Left lung (tissue), 10 donors: ENCODE results near the gene TULP3. TPM values are rescaled to one million over a fixed set of nuclear protein-coding genes. Genes with fewer than 3 reads are reported as not detected.

Experiments
- ATAC-seq: fragments of 200-7000 bp; cut with Tn5 transposase; one replicate; pipeline ENCODE4 v1.9.1; 2020; ENCODE audit warnings: moderate library complexity
- DNase-seq, 4 donors: peaks; one replicate each; pipeline ENCODE4 v3.0.0-alpha.2; 2013 to 2020
- H3K27ac ChIP-seq, 2 donors: fragments of 200-600 bp; sonication (generic) in 1 of 2; one replicate each; pipeline versions ENCODE4 v1.5.0 to v1.8.0; 2020 to 2021
- H3K27me3 ChIP-seq, 2 donors: fragments of 200-600 bp; sonication (generic) in 1 of 2; one replicate each; pipeline versions ENCODE4 v1.5.0 to v1.8.0; 2020 to 2021
- H3K36me3 ChIP-seq, 2 donors: fragments of 200-600 bp; sonication (generic) in 1 of 2; one replicate each; pipeline versions ENCODE4 v1.5.0 to v1.8.0; 2020 to 2021
- H3K4me1 ChIP-seq, 2 donors: fragments of 200-600 bp; one replicate each; pipeline ENCODE4 v1.8.0; 2021
- H3K4me3 ChIP-seq, 2 donors: fragments of 200-600 bp; sonication (generic) in 1 of 2; one replicate each; pipeline versions ENCODE4 v1.5.0 to v1.8.0; 2020 to 2021; ENCODE audit warnings: mild to moderate bottlenecking in 1 of 2
- H3K9me3 ChIP-seq, 2 donors: fragments of 200-600 bp; sonication (generic) in 1 of 2; one replicate each; pipeline versions ENCODE4 v1.5.0 to v1.8.0; 2020 to 2021
- intact Hi-C, 2 donors: fragments of 100-400 bp; cut with DNase I; formaldehyde crosslinking; loops; one replicate each; pipeline versions ENCODE4 v1.11.2 to v1.14.2; 2022
- polyA plus RNA-seq, 6 donors: library from polyadenylated mRNA; unstranded; fragments of 120-200 nt; gene quantifications; one replicate each; pipeline ENCODE4 v1.2.1, GENCODE V29; 2013; ENCODE audit not compliant: insufficient read length in 6 of 6
- total RNA-seq, 2 donors: library from RNA; stranded (reverse); fragmentation: NEBNext Ultra II Directional; extraction: Animal tissue kit (Norgen Biotek cat#: 25700); gene quantifications; one replicate each; pipeline ENCODE4 v1.2.1, GENCODE V29; 2021
- TF ChIP-seq, protein P1 (sequence below), 2 donors: fragments of 200-600 bp; sonication (generic) in 1 of 2; IDR thresholded peaks; one replicate each; pipeline versions ENCODE4 v1.5.0 to v1.8.0; 2021; ENCODE audit warnings: antibody characterized with exemption in 2 of 2
- donor health status: DM: no; HTN: yes; CAD: no.
- donor health status: DM: no; HTN: no; CAD: no.

TULP3 gene
- total and polyA plus RNA-seq, 8 donors, result 15.3 to 41.0 (median 35.6) TPM

DNA sequence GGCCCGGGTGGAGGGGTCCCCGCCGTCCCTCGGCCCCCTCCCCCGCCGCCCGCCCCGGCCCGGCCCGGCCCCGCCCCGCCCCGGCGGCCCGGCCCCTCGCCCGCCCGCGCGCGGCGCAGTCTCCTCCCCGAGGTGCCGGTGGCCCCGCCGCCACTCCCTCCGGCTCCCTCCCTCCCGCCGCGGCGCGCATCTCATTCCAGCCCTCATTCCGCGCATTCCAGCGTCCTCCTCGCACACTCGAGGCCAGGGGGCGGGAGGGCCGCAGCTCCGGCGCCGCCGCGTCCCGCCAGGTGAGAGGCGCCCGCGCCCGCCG is 68.5 kb downstream of the TULP3 start, which contains the start of gene TEAD4:
TSS of gene TEAD4 (plus strand) at position 206 of the 313 bp plus-strand sequence.
- peak within 1 kb of the TSS; percentile 55 for H3K4me3 ChIP-seq
- TF ChIP-seq, protein P1, sequence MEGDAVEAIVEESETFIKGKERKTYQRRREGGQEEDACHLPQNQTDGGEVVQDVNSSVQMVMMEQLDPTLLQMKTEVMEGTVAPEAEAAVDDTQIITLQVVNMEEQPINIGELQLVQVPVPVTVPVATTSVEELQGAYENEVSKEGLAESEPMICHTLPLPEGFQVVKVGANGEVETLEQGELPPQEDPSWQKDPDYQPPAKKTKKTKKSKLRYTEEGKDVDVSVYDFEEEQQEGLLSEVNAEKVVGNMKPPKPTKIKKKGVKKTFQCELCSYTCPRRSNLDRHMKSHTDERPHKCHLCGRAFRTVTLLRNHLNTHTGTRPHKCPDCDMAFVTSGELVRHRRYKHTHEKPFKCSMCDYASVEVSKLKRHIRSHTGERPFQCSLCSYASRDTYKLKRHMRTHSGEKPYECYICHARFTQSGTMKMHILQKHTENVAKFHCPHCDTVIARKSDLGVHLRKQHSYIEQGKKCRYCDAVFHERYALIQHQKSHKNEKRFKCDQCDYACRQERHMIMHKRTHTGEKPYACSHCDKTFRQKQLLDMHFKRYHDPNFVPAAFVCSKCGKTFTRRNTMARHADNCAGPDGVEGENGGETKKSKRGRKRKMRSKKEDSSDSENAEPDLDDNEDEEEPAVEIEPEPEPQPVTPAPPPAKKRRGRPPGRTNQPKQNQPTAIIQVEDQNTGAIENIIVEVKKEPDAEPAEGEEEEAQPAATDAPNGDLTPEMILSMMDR (IDR thresholded peaks at IDR 0.05), result no peak
- no peaks in the 10 kb centered on the region for H3K9me3 ChIP-seq
- peak; percentile 49 to 91 (median 66) for DNase-seq
- peak; percentile 79 for ATAC-seq
- H3K36me3 ChIP-seq, result no peaks in the 10 kb centered on the region
- H3K27ac ChIP-seq, result peak within 1 kb of the TSS; percentile 82 to 85
- peaks cover 0 to 66% of the 10 kb centered on the region in 2 donors for H3K27me3 ChIP-seq
- intact Hi-C loops, result no loop called here
- H3K4me1 ChIP-seq, result peaks cover 3 to 11% of the 10 kb centered on the region in 2 donors

DNA sequence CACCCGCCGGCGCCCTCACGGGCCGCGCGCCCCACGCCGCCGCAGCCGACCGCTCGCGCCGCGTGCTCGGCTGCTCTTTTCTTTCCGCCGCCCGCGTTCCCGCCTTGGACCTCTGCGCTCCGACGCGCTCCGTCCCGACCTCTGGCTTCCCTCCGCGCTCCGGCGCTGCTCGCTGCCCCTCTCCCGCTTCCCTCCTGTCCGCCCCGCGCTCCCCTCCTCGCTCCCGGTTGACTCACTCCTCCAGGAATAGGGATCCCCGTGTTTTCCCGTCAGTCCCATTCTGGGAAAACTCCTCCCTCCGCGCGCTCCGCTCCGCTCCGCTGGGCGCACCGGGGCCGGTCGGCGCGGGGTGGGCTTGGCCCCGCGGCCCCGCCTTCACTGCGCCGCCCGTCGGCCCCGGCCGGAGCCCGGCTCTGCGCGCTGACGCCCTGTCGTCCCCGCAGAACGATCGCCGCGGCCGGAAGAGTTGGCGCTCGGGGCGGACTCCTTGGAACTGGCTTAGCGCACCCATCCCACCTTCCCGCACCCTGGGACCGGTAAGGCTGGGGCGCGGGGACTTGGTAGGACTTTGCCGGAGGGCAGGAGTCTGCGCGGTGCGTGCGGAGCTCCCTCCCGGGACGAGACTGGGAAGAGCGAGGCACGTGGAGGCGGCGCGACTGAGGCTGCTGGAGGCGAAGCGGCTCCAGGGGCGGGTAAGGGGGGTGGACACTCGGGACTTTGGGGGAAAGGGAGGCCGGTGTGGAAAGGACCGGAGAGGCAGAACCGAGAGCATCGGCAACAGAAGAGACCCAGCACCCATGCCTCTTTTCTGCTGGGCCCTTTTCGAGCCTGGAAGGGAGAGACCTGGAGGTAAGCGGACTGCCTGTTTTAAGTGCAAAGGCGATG is 69.1 kb downstream of the TULP3 start:
- Histone ChIP-seq H3K9me3 (no peaks in the 10 kb centered on the region), H3K4me1 (peaks cover 3 to 12% of the 10 kb centered on the region in 2 donors), H3K27me3 (peaks cover 0 to 68% of the 10 kb centered on the region in 2 donors), H3K4me3 (peak overlapping the region; percentile 42 to 55), H3K27ac (peak overlapping the region; percentile 76 to 84), H3K36me3 (no peaks in the 10 kb centered on the region)
- ATAC-seq (peak; percentile 61), DNase-seq (peak in 2 of 4 donors; percentile 49 to 84)
- TF ChIP-seq, protein P1 (IDR thresholded peaks at IDR 0.05), result no peak
- intact Hi-C loops, result no loop called here

DNA sequence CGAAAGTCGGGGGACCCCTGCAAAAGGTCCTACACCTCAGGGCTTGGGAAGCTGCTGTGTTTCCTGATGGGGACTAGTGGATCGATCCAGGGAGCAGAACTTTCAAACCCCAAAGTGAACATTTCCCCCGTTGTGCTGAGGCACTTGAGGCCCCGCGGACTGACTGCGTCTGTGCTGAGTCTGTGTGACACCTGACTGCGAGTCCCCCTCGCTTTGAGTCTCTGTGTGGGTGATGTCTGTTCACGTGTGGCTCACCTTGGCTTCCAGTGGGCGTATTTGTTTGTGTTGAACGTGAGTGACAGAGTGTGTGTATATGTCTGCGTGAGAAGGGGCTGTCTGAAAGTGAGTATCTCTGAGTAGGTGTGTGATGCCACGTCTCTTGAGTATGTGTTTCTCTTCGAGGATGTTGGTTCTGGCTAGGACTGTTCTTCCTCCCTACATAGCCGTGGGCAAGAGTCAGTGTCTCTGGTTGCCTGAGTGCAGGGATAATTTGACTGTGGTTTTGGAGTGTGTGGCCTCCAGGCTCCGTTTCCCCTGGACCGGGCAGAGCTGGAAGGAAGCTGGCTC is 69.8 kb downstream of the TULP3 start:
- Histone ChIP-seq H3K36me3 (no peaks in the 10 kb centered on the region), H3K27me3 (peaks cover 0 to 68% of the 10 kb centered on the region in 2 donors), H3K9me3 (no peaks in the 10 kb centered on the region), H3K4me3 (peak overlapping the region; percentile 42 to 55), H3K4me1 (peaks cover 3 to 16% of the 10 kb centered on the region in 2 donors), H3K27ac (peak overlapping the region; percentile 76 to 84)
- intact Hi-C loops, result no loop called here
- TF ChIP-seq, protein P1 (IDR thresholded peaks at IDR 0.05), result no peak
- DNase-seq, result no peak
- peak; percentile 4 for ATAC-seq

DNA sequence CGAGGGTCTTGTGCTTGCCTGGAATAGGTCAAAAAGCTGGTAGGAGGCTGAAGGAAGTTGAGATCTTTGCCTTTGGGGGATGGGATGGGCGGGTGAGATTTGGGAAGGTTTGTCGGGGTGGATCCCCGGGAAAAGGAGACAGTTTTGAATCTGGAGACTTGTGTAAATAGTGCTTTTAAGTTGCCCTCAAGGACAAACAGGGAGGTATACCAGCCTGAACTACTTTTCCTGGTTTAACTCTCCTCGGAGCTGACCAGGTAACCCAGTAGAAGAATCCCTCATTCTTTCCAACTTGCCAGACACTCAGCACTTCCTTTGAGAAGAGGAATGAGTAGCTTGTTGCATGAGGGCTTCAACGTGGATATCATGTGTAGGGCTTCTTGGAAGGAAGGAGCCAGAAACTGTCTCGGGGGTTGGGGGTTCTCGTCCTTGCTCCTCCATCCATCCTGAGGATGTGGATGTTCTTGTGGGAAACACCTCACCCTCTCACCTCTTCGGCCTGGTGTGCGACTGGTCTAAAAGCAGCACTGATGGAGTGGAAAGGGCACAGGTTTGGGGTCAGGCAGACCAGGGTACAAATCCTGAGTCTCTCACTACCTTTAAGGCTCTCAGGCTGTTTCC is 70.4 kb downstream of the TULP3 start:
- H3K4me3 ChIP-seq, result peak overlapping the region; percentile 42 to 55
- TF ChIP-seq, protein P1 (IDR thresholded peaks at IDR 0.05), result no peak
- ATAC-seq, result no peak

DNA sequence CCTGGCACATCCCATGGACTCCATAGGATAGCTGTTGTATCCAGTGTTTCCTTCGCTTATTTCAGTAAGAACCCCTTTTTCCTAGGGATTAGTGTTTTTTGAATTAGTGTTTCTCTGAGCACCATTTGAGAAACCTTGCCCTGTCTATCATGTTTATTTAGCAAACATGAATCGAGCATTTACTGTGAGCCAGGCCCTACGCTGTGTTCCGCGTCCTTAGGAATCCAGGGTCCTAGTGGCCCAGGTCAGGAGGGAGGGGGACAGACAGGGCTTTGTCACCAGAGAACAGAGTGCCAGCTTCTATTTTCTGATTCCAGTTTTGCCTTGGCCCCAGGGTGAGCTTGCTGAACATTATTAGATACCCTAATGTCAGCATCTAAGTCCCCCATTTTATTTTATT is 71.0 kb downstream of the TULP3 start:
- ATAC-seq (no peak), DNase-seq (no peak)
- H3K4me3 ChIP-seq, result peak overlapping the region in 1 of 2 donors; percentile 55

More for the DNA sequence above, 70.4 kb downstream of the TULP3 start:
- no peaks in the 10 kb centered on the region for H3K9me3 ChIP-seq
- H3K27me3 ChIP-seq, result peaks cover 0 to 68% of the 10 kb centered on the region in 2 donors
- no peak for DNase-seq
- intact Hi-C loops, result no loop called here
- no peaks in the 10 kb centered on the region for H3K36me3 ChIP-seq
- peak overlapping the region in 1 of 2 donors; percentile 84 for H3K27ac ChIP-seq
- peaks cover 3 to 16% of the 10 kb centered on the region in 2 donors for H3K4me1 ChIP-seq

More for the DNA sequence above, 71.0 kb downstream of the TULP3 start:
- Histone ChIP-seq H3K27ac (no peak overlapping the region), H3K9me3 (no peaks in the 10 kb centered on the region), H3K27me3 (peaks cover 0 to 68% of the 10 kb centered on the region in 2 donors), H3K4me1 (peaks cover 3 to 16% of the 10 kb centered on the region in 2 donors), H3K36me3 (no peaks in the 10 kb centered on the region)
- TF ChIP-seq, protein P1 (IDR thresholded peaks at IDR 0.05), result no peak
- intact Hi-C loops, result no loop called here
